HG03045 (cell line): Measurements from ENCODE around the gene EFNA2.
"Not testable (repeated sequence)": the region's sequence is repeated elsewhere in the genome, so short reads cannot be mapped to it uniquely, and the experiment has no call there.

ENCODE experiments used
- ATAC-seq: cut with Tn5 transposase; IDR thresholded peaks from one replicate; pipeline ENCODE4 v1.9.1; 2021; ENCODE audit warnings: mild to moderate bottlenecking, moderate library complexity; ENCODE audit not compliant: unreplicated experiment

EFNA2 gene

DNA sequence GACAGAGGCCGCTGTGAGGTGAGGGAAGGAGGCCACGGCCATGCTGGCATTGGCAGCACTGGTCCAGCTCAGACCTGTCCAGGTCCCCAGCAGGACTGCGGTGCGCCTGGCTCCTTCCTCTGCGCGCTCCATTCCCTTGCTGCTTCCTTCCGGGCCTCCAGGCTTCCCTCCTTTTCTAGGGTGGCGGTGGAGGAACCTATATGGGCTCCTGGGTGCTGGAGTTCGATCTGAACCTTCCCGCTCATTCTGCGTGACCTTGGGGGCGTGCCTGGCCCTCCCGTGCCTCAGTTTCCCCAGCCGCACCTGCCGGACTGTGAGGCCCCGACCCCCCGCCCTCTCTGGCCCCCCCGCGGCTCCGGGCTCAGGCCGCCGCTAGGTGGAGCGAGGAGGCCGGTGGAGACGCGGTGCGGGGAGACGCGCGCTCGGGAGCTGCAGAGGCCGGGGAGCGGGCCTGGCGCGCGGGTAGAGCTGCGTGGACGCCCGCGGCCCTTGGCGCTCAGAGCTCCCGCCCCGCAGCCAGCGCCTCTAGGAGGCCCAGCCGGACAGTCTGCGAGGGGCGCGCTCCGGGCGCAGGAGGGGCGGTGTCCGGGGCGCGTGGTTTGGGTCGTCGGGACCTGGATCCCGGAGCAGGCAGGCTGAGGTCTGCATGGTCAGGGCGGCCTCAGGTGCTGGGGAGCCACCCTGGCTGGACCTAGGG lies 29.9 kb downstream of the EFNA2 start:
- ATAC-seq: no peak

DNA sequence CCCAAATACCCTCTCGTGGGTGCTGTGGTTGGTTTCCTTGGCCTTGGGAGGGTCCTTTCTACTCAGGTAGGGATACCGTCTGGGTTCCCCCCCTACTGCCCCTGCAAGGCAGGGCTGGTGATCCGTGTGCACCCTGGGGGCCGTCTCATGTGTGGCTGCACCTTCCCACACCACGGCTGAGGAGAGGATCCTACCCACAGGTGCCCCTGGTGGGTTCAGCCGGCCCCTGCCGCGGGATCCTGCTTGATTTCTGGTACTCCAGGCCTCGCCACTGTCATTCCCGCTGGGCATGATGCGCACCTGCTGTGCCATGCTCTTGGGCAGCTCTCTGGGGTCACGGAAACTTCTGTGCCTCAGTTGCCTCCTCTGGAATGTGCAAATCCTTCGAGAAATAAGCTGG lies 30.8 kb downstream of the EFNA2 start:
- no peak for ATAC-seq

DNA sequence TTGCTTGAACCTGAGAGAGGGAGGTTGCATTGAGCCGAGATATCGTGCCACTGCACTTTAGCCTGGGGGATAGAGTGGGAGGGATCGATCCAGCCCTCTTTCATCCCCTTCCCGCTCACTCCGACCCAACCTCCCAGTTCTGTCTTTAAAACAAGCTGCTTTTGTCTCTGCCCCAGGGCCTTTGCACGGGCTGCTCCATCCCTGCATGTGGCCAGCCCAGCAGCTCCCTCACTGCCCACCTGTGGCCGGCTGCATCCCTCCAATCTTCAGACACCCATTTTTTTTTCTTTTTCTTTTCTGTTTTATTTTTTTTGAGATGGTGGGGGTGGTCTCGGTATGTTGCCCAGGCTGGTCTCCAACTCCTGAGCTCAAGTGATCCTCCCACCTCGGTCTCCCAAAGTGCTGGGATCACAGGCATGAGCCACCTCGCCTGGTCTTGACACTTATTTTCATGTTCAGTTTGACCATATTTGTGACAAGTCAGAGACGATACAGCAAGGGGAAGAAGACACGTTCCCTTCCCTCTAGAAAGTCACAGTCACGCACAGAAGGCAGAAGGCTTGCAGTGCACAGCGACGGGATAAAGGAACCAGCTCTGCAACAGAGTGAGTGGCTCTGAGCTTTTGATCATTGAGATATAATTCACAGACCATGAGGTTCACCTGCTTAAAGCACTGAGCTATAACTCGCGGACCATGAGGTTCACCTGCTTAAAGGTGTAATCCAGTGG lies 31.8 kb downstream of the EFNA2 start:
- ATAC-seq: no peak

DNA sequence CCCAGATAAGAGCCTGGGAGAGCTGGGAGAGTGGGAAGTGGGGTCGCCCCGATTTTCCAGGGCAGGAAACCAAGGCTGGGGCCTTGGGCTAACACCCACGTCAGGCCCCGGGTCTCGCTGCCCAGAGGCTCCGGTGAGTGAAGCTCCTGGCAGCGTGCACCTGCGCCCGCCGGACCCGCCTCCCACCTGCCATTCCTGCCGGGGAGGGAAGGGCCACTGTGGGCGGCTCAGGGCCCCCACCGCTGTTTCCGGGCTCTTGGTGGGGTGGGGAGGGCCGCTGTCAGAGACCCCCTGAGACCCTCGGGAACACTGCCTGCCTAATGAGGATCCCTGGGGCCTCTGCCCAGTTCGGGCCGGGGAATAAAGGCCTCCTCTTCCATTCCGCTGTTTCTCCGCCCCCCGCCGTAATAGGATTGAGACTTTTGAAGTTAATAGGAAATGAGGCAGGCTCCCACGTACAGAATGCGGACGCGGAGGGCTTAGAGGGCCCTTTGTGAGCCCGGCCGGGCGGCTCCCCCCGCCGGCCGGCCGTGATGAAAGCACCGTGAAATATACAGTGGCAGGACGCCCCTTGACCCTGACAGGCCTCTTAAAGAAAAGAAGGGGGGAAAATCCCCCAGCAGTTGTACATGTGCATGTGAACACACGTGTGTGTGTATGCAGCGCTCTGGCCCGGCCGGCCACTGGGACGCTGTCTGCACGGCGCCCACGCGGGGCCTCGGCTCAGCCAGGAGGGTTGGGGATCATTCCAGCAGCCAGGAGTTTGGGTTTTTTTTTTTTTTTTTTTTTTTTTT lies 33.2 kb downstream of the EFNA2 start:
- ATAC-seq: no peak

DNA sequence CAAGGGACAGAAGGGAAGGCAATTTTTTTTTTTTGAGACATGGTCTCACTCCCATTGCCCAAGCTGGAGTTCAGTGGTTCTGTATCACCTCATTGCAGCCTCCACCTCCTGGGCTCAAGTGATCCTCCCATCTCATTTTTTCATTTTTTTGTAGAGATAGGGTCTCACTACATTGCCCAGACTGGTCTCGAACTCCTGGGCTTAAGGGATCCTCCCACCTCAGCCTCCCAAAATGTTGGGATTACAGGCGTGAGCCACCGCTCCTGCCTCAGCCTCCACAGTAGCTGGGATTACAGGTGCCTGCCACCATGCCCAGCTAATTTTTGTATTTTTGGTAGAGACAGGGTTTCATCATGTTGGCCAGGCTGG lies 34.6 kb downstream of the EFNA2 start:
- not testable (repeated sequence) for ATAC-seq

DNA sequence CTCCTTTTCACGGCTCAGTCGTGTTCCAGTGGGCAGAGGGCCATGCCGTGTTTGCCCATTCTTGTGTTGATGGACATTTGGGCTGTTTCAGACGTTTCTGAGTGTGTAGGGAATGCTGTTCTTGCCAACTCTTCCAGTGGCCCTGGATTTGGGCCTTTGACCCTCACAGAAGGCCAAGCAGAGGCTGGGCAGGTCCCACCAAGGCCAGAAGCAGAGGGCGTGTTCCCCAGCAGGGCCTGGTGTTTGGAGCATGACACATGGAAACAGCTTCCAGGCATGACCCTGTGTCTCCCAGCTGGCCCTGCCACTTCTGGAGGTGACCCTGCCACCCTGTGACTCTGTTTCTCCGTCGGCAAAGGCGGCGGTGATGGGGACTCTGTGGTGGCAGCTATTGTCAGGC lies 35.9 kb downstream of the EFNA2 start:
- no peak for ATAC-seq

DNA sequence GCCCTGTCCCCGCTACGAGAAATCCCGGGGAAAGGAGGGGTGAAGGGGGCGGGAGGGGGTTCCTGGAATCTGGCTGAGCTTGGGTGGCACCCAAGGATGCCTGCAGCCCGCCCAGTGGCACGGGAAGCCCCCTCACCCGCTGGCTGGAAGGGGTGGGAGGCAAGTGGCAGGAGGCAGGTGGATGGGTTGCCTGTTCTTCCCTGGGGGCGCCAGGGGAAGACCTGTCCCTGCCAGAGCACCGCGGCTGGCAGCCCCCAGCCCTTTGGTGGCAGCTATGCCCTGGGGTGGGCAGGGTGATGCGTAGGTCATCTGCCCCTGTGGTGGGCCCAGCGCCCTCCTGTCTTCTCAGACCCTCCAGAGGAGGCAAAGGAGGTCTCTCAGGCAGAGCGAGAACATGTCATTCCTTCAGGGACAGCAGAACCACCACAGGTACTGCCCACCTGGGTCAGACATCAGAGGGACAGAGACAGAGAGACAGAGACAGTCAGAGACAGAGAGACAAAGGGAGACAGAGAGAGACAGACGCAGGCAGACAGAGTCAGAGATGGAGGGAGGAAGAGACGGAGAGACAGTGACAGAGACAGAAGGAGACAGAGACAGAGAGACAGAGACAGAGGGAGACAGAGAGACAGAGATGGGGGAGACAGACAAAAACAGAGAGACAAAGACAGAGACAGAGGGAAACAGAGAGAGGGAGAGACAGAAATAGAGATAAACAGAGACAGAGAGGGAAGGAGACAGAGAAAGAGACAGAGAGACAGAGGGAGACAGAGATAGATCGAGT lies 36.7 kb downstream of the EFNA2 start:
- ATAC-seq: no peak

DNA sequence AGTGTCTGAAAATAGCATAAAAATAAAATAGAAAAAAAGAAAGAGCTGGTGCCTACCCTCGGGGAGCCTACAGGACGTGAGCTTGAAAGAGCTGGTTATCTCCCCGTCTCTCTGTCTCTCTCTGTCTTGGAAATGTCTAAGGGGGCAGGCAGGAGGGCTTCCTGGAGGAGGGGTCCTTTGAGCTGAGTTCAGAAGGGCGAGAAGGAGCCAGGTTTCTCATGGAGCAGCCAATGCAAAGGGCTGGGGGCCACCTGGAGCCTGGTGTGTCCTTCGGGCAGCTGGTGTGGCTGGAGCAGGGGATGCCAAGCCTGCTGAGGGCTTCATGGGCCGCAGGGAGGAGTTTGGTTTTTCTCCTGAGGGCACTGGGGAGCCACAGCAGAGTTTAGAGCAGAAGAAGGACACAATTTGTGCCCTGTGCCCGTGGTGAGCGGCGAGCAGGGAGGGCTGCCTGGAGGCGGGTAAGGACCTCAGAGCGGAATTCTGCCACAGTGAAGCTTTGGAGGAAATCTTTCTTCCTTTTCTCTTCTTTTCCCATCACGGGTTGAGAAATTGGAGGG lies 38.7 kb downstream of the EFNA2 start:
- ATAC-seq: no peak

DNA sequence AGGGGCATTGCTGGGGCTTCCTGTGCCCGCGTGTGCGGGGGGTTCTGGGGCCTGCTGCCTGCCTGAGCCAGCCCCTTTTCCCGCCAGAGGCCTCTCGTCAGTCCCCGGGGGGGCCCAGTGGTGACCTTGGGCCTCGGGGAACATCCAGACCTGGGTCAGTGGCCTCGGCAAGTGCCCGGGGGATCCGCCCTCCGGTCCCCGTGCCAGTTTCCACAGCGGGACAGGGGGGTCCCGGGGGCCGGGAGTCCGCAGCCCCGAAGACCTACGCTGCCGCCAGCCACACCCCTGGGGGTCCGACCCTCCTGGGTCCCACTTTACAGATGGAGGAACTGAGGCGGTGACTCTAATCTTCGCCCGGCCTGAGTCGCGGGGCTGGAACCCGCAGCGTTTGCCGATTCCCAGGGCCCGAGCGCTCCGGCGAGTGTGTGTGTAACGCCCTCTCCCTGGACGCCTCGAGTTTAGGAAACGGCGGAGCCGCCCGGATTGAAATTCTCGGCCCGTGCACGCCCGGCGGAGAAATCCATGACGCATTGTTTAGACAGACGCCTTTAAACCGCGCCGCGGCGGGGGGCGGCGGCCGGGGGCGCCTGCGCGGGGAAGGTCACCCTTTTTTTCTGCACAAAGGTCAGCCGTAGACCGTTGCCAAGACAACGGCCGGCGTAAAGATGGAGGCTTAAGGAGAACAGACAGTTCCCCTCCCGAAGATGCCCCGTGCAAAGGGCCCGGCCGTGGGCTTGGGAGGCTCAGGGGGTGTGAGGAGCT lies 39.3 kb downstream of the EFNA2 start:
- ATAC-seq: no peak

DNA sequence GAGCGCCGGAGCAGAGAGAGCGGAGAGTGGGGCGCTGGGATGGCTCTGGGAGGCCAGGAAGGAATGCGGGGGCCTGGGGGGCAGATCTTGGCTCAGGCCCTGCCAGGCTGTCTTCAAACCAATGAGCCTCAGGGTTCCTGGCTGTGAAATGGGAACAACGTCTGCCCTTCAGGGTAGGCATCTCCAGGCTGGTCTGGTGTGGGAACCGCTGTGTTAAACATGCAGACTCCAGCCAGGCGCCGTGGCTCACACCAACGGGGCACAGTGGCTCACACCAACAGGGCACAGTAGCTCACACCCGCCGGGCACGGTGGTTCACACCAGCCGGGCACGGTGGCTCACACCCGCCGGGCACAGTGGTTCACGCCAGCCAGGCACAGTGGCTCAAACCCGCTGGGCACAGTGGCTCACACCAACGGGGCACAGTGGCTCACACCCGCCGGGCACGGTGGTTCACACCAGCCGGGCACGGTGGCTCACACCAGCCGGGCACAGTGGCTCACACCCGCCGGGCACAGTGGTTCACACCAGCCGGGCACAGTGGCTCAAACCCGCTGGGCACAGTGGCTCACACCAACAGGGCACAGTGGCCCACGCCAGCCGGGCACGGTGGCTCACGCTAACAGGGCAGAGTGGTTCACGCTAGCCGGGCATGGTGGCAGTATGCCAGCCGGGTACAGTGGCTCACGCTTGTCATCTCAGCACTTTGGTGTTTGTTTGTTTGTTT lies 40.1 kb downstream of the EFNA2 start:
- no peak for ATAC-seq

DNA sequence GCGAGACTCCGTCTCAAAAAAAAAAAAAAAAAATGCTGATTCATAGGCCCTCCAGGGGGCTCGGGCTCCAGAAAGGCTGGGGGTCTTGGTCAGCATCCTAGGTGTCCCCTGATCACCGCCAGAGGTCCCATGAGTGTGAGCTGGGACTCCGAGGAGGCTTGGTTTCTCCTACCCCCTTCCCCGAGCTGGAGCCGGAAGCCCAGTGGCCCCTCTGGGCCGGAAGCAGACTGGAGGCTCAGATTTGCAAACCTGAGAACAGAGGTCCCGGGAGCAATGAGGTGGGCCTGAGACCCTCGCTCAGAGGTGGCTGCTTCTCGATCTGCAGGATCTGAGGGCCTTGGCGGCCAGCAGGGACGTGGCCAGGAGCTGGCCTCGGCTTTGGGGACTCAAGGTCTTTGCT lies 41.5 kb downstream of the EFNA2 start:
- no peak for ATAC-seq

DNA sequence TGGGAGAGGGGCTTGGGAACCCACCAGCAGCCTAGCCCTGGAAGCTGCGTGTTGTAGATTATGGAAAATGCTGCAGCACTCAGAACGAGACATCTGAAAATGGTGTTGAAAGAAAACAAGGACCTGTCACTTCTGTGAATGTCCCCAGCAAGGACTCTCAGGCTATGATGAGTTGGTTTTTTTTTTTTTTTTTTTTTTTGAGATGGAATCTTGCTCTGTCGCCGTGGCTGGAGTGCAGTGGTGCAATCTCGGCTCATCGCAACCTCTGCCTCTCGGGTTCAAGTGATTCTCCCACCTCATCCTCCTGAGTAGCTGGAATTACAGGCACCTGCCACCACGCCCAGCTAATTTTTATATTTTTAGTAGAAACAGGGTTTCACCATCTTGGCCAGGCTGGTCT lies 46.5 kb downstream of the EFNA2 start:
- ATAC-seq: not testable (repeated sequence)

DNA sequence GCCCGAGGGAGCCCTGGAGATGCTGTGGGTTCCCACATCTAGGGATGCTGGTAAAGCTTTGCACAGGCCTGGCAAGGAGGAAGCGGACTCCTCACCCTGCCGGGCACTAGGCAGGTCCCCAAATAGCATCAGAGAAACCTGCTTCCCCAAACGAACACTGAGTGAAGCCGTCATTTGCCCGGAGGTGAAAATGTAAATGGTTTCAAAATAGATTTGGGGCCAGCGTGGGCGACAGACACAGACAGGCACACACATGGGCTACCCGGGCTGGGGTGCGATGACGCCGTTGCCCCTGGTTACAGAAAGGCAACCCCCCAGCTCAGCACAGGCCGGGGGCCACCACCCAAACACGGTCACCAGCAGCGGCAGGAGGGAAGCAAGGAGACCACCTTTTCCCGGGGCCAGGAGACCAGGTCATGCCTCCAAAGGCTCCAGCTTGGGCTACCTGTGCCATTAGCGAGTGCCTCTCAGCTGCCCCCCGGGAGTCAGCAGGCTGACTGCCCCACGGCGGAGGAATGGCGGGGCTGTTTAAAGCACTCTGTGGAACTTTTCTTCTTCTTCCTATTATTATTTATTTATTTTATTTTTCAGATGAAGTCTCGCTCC lies 50.5 kb downstream of the EFNA2 start:
- ATAC-seq: no peak

DNA sequence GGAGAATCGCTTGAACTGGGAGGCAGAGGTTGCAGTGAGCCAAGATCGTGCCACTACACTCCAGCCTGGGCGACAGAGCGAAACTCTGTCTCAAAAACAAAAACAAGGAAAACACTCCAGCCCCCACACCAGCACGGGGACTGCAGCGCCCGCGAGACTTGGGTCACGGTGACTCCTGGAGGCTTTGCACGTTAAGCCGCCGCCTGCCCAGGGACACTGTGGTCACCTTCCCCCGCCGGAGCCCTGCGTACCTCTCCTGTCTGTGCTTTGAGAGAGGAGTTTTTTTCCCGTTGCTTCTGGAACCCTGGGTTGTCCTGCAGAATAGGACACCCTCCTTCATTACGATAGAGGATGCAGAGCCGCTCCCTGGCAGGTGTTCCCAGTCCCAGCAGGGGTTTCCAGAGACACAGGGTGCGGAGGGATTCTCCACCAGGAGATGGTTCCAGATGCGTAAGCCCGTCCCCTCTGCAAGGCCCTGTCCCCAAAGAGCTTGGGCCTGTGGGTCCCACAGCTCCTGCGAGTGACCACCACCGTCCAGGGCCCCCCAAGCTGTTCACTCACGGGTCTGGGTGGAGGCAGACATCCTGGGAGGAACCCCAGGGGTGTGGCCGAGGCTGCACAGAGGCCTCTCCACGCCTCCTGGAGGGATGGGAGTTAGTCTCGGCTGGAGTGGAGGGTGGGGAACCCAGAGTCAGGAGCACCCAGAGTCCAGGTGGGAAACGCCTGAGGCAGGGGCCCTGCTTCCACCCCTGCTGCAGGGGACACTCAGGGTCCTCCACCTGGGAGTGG lies 55.2 kb downstream of the EFNA2 start:
- ATAC-seq: no peak

DNA sequence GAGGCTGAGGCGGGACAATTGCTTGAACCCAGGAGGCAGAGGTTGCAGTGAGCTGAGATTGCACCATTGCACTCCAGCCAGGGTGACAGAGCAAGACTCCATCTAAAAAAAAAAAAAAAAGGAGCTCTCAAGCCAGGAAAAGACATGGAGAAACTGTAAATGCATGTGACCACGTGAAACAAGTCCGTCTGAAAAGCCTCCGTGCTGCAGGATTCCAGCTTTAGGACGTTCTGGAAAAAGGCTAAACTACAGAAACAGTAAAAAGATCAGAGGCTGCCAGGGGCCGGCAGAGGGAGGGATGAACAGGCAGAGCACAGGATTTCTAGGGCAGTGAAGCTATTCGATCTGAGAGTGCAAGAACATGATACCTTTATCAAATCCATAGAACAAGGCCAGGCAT lies 57.4 kb downstream of the EFNA2 start:
- no peak for ATAC-seq

DNA sequence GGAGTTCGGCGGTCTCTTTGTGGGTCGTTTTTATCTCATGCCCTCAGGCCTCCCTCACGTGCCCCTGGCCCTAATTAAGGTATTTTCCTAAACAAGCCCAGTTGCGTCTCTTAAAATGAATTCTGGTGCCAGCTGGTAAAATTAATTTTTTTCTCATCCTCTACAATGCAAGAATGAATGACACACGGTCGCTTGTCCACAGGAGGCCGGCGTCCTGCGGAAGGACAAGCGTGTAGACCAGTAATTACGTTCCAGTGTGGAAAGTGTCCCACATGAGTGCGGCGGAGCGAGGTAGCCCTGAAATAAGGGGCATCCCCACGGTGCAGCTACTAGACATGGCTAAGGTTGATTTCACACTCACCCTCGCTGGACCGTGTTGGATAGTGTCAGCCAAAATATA lies 63.5 kb downstream of the EFNA2 start:
- no peak for ATAC-seq

DNA sequence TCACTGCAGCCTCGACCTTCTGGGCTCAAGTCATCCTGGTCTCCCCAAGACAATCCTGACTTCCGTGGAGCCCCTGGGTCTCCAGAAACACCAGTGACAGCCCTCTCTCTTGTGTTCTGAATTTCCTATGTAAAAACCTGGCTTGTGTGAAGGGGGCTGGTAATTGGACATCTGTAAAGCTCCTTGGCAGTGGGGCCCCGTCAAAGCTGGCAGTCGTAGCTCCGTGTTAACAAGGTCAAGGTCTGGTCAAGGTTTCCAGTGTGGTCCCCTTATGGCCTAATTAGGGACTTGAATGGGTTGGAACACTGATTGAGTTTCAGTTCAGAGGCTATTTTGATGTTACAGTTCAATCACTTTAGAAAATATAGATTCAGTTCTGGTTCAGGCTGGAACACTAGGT lies 65.2 kb downstream of the EFNA2 start:
- no peak for ATAC-seq
